NCI-H774 (cell line): ENCODE results near the gene CCT8L2.
"Not testable (repeated sequence)": the region's sequence is repeated elsewhere in the genome, so short reads cannot be mapped to it uniquely, and the experiment has no call there.

Experiments
- DNase-seq: peaks from one replicate; lab custom pipeline; 2025; lab: John Stamatoyannopoulos, UW

CCT8L2 gene

DNA sequence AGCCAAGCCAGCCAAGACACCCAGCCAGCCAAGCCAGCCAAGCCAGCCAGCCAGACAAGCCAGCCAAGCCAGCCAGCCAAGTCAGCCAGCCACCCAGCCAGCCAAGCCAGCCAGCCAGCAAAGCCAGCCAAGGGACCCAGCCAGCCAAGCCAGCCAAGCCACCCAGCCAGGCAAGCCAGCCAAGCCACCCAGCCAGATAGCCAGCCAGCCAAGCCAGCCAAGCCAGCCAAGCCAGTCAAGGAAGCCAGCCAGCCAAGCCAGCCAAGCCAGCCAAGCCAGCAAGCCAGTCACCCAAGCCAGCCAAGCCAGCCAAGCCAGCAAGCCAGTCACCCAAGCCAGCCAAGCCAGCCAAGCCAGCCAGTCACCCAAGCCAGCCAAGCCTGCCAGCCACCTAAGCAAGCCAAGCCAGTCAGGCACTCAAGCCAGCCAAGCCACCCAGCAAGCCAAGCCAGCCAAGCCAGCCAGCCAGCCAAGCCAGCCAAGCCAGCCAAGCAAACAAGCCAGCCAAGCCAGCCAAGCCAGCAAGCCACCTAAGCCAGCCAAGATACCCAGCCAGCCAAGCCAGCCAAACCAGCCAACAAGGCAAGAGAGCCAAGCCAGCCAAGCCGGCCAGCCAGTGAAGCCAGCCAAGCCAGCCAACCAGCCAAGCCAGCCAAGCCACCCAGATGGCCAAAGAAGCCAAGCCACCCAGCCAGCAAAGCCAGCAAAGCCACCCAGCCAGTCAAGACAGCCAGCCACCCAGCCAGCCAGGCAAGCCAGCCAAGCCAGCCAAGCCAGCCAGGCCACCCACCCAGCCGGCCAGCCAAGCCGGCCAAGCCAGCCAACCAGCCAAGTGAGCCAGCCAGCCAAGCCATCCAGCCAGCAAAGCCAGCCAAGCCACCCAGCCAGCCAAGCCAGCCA, 33.3 kb downstream of the CCT8L2 start:
- DNase-seq, result no peak

DNA sequence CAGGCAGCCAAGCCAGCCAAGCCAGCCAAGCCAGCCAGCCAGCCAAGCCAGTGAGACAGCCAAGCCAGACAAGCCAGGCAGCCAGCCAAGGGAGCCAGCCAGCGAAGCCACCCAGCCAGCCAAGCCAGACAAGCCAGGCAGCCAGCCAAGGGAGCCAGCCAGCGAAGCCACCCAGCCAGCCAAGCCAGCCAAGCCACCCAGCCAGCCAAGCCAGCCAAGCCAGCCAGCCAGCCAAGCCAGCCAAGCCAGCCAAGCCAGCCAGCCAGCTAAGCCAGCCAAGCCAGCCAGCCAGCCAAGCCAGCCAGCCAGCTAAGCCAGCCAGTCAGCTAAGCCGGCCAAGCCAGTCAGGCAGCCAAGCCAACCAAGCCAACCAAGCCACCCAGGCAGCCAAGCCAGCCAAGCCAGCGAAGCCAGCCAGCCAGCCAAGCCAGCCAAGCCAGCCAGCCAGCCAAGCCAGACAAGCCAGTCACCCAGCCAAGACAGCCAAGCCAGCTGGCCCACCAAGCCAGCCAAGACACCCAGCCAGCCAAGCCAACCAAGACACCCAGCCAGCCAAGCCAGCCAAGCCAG, 34.1 kb downstream of the CCT8L2 start:
- DNase-seq, result not testable (repeated sequence)

DNA sequence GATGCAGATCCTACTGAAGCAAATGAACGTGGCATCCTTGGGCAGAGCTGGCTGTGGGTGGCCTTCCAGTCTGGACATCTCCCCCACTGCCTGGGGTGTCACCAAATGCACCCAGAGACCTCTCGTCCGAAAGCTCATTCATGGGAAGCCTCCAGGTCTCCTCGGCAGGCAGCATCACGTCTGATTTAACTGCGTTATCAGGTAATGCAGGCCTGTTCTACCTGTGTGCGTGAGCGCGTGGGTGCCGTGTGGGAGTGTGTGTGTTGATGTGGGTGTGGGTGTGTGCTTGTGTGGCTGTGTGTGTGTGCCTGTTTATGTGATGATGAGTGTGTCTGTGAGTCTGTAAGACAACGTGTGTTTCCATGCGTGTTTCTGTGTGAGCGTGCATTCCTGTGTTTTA, 35.1 kb downstream of the CCT8L2 start:
- not testable (repeated sequence) for DNase-seq

DNA sequence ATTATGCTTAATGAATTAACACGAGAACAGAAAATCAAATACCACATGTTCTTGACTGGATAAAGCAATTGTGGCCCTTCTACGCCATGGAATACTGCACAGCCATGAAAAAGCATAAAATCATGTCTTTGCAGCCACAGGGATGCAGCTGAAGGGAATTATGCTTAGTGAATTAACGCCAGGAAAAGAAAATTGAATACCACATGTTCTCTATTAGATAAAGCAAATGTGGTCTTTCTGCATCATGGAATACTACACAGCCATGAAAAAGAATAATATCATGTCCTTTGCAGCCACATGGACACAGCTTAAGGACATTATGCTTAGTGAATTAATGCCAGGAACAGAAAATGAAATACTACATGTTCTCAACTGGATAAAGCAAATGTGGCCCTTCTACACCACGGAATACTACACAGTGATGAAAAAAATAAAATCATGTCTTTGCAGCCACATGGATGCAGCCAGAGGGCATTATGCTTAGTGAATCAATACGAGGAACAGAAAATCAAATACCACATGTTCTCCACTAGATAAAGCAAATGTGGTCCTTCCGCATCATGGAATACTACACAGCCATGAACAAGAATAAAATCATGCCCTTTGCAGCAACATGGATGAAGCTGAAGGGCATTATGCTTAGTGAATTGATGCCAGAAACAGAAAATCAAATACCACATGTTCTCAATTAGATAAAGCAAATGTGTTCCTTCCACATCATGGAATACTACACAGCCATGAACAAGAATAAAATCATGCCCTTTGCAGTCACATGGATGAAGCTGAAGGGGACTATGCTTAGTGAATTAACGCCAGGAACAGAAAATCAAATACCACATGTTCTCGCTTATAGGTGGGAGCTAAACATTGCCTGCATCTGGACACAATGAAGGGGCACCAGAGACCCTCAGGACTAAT, 37.3 kb downstream of the CCT8L2 start:
- not testable (repeated sequence) for DNase-seq

DNA sequence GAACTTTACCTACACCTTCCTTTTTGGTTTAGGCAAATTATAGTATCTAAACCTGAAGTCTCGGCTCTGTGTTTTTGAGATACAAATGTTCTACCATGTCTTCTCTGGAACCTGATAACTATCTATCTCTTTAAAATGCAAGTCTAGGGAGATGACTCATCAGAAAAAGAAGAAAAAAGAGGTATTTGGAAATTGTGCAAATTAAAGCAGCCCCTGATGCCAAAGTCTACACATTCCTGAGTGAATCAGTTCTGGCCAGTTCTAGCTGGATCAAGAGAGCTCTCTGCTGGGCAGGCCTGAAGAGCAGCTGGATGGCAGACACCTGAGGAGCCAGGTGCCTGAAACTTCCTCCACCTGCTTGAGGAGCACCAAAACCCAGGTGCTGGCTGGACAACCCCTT, 49.3 kb downstream of the CCT8L2 start:
- DNase-seq, result not testable (repeated sequence)
